HepG2 (cell line): ENCODE measurements around the gene WAS. TPM values are rescaled to one million over a fixed set of nuclear protein-coding genes. Genes with fewer than 3 reads are reported as not detected.
A peak's percentile ranks its signal among the peaks of the same experiment; 100 is the strongest.

ENCODE experiments used
- CEBPB ChIP-seq: IDR thresholded peaks from 2 replicates; pipeline ENCODE4 v1.6.1; 2011; ENCODE audit warnings: low read depth, low read length, improper control_type of control experiment, borderline replicate concordance
- EEA1 ChIP-seq: sonication (generic); formaldehyde crosslinking; IDR thresholded peaks from 2 replicates; pipeline ENCODE4 v1.5.1; 2020; ENCODE audit warnings: mild to moderate bottlenecking, missing genetic modification reagents, borderline replicate concordance
- FOXC1 ChIP-seq: sonication (generic); formaldehyde crosslinking; IDR thresholded peaks from 2 replicates; pipeline ENCODE4 v1.8.0; 2022; ENCODE audit warnings: mild to moderate bottlenecking, missing genetic modification reagents, borderline replicate concordance
- HDAC1 ChIP-seq: sonication (generic); formaldehyde crosslinking; IDR thresholded peaks from 2 replicates; pipeline ENCODE4 v1.5.1; 2020; ENCODE audit warnings: mild to moderate bottlenecking, missing genetic modification reagents
- IKZF4 ChIP-seq: sonication (generic); formaldehyde crosslinking; IDR thresholded peaks from 2 replicates; pipeline ENCODE4 v1.5.1; 2020; ENCODE audit warnings: borderline replicate concordance, mild to moderate bottlenecking, low read depth, missing genetic modification reagents; ENCODE audit errors: not compliant biosample characterization
- MIER3 ChIP-seq: IDR thresholded peaks from 2 replicates; pipeline ENCODE4 v1.6.1; 2016; ENCODE audit warnings: missing compliant biosample characterization, borderline replicate concordance
- PAWR ChIP-seq: sonication (generic); formaldehyde crosslinking; IDR thresholded peaks from 2 replicates; pipeline ENCODE4 v1.4.0; 2020; ENCODE audit warnings: missing genetic modification reagents, mild to moderate bottlenecking, borderline replicate concordance
- RELA ChIP-seq: sonication (generic); formaldehyde crosslinking; IDR thresholded peaks from 2 replicates; pipeline ENCODE4 v1.4.0; 2020; ENCODE audit warnings: missing genetic modification reagents
- RXRA ChIP-seq: sonication (generic); formaldehyde crosslinking; IDR thresholded peaks from 2 replicates; pipeline ENCODE4 v1.5.1; 2020; ENCODE audit warnings: missing genetic modification reagents
- TGIF2 ChIP-seq: IDR thresholded peaks from 2 replicates; pipeline ENCODE4 v1.6.1; 2016; ENCODE audit warnings: control low read depth, missing compliant biosample characterization
- USF2 ChIP-seq, 2 experiments: sonication (generic) in 1 of 2; formaldehyde crosslinking in 1 of 2; IDR thresholded peaks; 2 replicates each; pipeline versions ENCODE4 v1.5.1 to v1.6.1; 2011 to 2020; ENCODE audit warnings: borderline replicate concordance in 1 of 2, low read depth in 1 of 2, low read length in 1 of 2, mild to moderate bottlenecking in 1 of 2, missing genetic modification reagents in 1 of 2, moderate library complexity in 1 of 2
- ZBTB38 ChIP-seq: sonication (generic); formaldehyde crosslinking; IDR thresholded peaks from 2 replicates; pipeline ENCODE4 v1.5.1; 2020; ENCODE audit warnings: mild to moderate bottlenecking, missing genetic modification reagents
- ZC3H13 ChIP-seq: sonication (generic); formaldehyde crosslinking; IDR thresholded peaks from 2 replicates; pipeline ENCODE4 v1.8.1; 2023; ENCODE audit warnings: mild to moderate bottlenecking, missing genetic modification reagents, moderate library complexity
- ZNF232 ChIP-seq: sonication (generic); formaldehyde crosslinking; IDR thresholded peaks from 2 replicates; pipeline ENCODE4 v1.4.0; 2020; ENCODE audit warnings: missing genetic modification reagents, borderline replicate concordance
- ZNF30 ChIP-seq: sonication (generic); formaldehyde crosslinking; IDR thresholded peaks from 2 replicates; pipeline ENCODE4 v1.5.0; 2020; ENCODE audit warnings: mild to moderate bottlenecking, missing genetic modification reagents
- ZNF468 ChIP-seq: sonication (generic); formaldehyde crosslinking; IDR thresholded peaks from 2 replicates; pipeline ENCODE4 v1.8.0; 2022; ENCODE audit warnings: mild to moderate bottlenecking, moderate library complexity, missing genetic modification reagents
- ZNF572 ChIP-seq: sonication (generic); formaldehyde crosslinking; IDR thresholded peaks from 2 replicates; pipeline ENCODE4 v1.5.1; 2020; ENCODE audit warnings: mild to moderate bottlenecking, missing genetic modification reagents
- ZNF766 ChIP-seq: sonication (generic); formaldehyde crosslinking; IDR thresholded peaks from 2 replicates; pipeline ENCODE4 v1.5.0; 2020; ENCODE audit warnings: missing genetic modification reagents, borderline replicate concordance
- ZNF776 ChIP-seq: sonication (generic); formaldehyde crosslinking; IDR thresholded peaks from 2 replicates; pipeline ENCODE4 v1.4.0; 2020; ENCODE audit warnings: mild to moderate bottlenecking, missing genetic modification reagents
- ZNF788 ChIP-seq: sonication (generic); formaldehyde crosslinking; IDR thresholded peaks from 2 replicates; pipeline ENCODE4 v1.5.0; 2020; ENCODE audit warnings: mild to moderate bottlenecking, missing genetic modification reagents, borderline replicate concordance
- ZSCAN22 ChIP-seq: sonication (generic); formaldehyde crosslinking; IDR thresholded peaks from 2 replicates; pipeline ENCODE4 v1.4.0; 2020; ENCODE audit warnings: mild to moderate bottlenecking, missing genetic modification reagents
- ZSCAN9 ChIP-seq: IDR thresholded peaks from 2 replicates; pipeline ENCODE4 v1.6.1; 2016; ENCODE audit warnings: borderline replicate concordance
- polyA plus RNA-seq, 8 experiments: library from polyadenylated mRNA; depleted of rRNA in 3 of 8; stranded (reverse) in 7 of 8; unstranded in 1 of 8; fragments of >200 nt; fragmentation: Illumina TruSeq in 4 of 8; extraction: Trizol in 4 of 8; gene quantifications; 2 replicates each; pipeline versions ENCODE4 v1.2.1 to v1.2.3, GENCODE V29; 2011 to 2016; ENCODE audit warnings: low read depth in 4 of 8, missing spikeins in 1 of 8, mixed read lengths in 1 of 8; ENCODE audit not compliant: insufficient read depth in 1 of 8
- total RNA-seq, 5 experiments: library from RNA; depleted of rRNA; stranded (reverse); fragments of >200 nt; fragmentation: Illumina TruSeq; extraction: Trizol; gene quantifications; 2 replicates each; pipeline ENCODE4 v1.2.3, GENCODE V29; 2016; ENCODE audit warnings: low read depth in 1 of 5
- TF ChIP-seq, protein P1 (sequence below): sonication (generic); formaldehyde crosslinking; IDR thresholded peaks from 2 replicates; pipeline ENCODE4 v1.4.0; 2020; ENCODE audit warnings: missing genetic modification reagents
- TF ChIP-seq, protein P2 (sequence below), 2 experiments: fragments of 450-650 bp in 1 of 2; sonication (generic) in 1 of 2; formaldehyde crosslinking; IDR thresholded peaks; 2 replicates each; pipeline versions ENCODE4 v1.5.0 to v1.8.0; 2020 to 2022; ENCODE audit warnings: mild to moderate bottlenecking in 1 of 2, missing genetic modification reagents in 1 of 2

The WAS gene
- total and polyA plus RNA-seq, 2 of the 13 experiments (the other 11 are each of a cell fraction or from before 2014, with no cell fraction given), result 0.11 TPM; not detected in 1

DNA sequence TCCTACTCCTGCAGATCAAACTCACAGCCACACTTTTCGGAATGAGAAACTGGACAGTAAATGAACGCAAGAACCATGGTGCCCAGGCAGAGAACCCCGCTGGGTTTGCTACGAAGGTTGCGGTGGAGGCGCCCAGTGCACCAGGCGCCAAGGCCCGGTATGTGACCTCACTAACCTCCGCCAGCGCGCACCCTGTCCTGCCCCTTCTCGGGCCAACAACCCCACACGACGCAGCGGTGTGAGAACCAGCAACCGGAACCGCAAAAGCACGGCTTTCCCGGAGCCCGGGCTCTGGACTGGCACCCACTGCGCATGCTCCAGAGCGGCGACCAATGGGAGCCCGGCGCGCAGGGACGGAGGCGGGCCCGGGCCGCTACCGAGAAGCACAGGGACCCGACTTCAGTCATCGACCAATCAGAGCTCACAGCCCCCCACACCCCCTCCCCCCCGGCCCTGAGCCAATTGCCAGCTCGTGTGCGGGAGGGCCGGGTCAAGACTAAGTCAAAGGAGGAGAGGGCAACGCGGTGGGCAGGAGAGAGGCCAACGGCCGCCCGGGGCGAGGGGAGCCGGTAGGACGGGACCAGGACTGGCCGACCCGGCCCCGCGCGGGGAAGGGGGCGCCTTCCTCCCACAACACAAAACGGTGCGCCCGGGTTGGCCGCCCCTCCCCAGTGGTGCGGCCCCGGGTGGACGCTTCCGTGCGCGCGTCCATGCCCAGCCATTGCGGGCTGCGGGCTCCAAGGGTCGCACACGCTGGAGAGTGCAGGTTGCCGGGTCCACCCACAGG is 7.3 kb upstream of the WAS start (continued):
- no peak for TF ChIP-seq USF2 (IDR thresholded peaks at IDR 0.05; ENCODE audit: low read depth, low read length)
- no peak for TF ChIP-seq USF2 (CRISPR knock-in tag; IDR thresholded peaks at IDR 0.05; ENCODE audit: borderline replicate concordance)
- peak; percentile 67; the same call in 1 of the 2 replicates for TF ChIP-seq FOXC1 (CRISPR knock-in tag)
- TF ChIP-seq CEBPB, result no peak
- TF ChIP-seq ZNF788 (CRISPR knock-in tag), result peak; percentile 50; the same call in 1 of the 2 replicates
- TF ChIP-seq ZSCAN9 (CRISPR knock-in tag), result peak; percentile 51; the same call in 1 of the 2 replicates
- TF ChIP-seq ZNF468 (CRISPR knock-in tag), result no peak
- TF ChIP-seq RELA (CRISPR knock-in tag), result no peak
- TF ChIP-seq PAWR (CRISPR knock-in tag), result no peak
- TF ChIP-seq ZSCAN22 (CRISPR knock-in tag), result no peak
- peak; percentile 57; the same call in 1 of the 2 replicates for TF ChIP-seq ZNF30 (CRISPR knock-in tag)
- TF ChIP-seq ZNF776 (CRISPR knock-in tag), result no peak
- no peak for TF ChIP-seq ZNF572
- TF ChIP-seq, protein P1, sequence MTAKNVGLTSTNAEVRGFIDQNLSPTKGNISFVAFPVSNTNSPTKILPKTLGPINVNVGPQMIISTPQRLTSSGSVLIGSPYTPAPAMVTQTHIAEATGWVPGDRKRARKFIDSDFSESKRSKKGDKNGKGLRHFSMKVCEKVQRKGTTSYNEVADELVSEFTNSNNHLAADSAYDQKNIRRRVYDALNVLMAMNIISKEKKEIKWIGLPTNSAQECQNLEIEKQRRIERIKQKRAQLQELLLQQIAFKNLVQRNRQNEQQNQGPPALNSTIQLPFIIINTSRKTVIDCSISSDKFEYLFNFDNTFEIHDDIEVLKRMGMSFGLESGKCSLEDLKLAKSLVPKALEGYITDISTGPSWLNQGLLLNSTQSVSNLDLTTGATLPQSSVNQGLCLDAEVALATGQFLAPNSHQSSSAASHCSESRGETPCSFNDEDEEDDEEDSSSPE (CRISPR knock-in tag), result peak; percentile 65; the same call in 1 of the 2 replicates
- TF ChIP-seq ZNF766 (CRISPR knock-in tag), result no peak
- TF ChIP-seq TGIF2 (CRISPR knock-in tag), result peak; percentile 52; the same call in 1 of the 2 replicates
- peak; percentile 61 for TF ChIP-seq HDAC1 (CRISPR knock-in tag)
- no peak for TF ChIP-seq ZNF232 (CRISPR knock-in tag)
- no peak for TF ChIP-seq MIER3
- TF ChIP-seq, protein P2, sequence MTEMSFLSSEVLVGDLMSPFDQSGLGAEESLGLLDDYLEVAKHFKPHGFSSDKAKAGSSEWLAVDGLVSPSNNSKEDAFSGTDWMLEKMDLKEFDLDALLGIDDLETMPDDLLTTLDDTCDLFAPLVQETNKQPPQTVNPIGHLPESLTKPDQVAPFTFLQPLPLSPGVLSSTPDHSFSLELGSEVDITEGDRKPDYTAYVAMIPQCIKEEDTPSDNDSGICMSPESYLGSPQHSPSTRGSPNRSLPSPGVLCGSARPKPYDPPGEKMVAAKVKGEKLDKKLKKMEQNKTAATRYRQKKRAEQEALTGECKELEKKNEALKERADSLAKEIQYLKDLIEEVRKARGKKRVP (CRISPR knock-in tag; IDR thresholded peaks at IDR 0.05), result no peak
- peak; percentile 65 for TF ChIP-seq RXRA
- TF ChIP-seq IKZF4 (CRISPR knock-in tag), result no peak
- peak; percentile 70; the same call in 1 of the 2 replicates for TF ChIP-seq ZC3H13 (CRISPR knock-in tag)
- no peak for TF ChIP-seq EEA1 (CRISPR knock-in tag)
- no peak for TF ChIP-seq ZBTB38
